ENCODE measurements around the gene RYR3.
A peak's percentile ranks its signal among the peaks of the same experiment; 100 is the strongest.

The RYR3 gene

GRCh38 chr15:33310481-33311311, at the start of gene RYR3:
Gene RYR3 (plus strand): TSS chr15:33310967. CDS start chr15:33311046, 79 bp downstream.
- DNase-seq: no peak

- no peak for DNase-seq
Observed at GRCh38 chr15:33262306-33262705, 48.5 kb upstream of the RYR3 start.

- DNase-seq: no peak
Observed at GRCh38 chr15:33277689-33278088, 33.1 kb upstream of the RYR3 start.

- no peak for DNase-seq
Observed at GRCh38 chr15:33278816-33279612, 31.8 kb upstream of the RYR3 start.

- no peak for DNase-seq
Observed at GRCh38 chr15:33279613-33280205, 31.1 kb upstream of the RYR3 start.

- no peak for DNase-seq
Observed at GRCh38 chr15:33282226-33283020, 28.3 kb upstream of the RYR3 start.

GRCh38 chr15:33283576-33283975, 27.2 kb upstream of the RYR3 start:
- no peak for DNase-seq

- DNase-seq: no peak
Observed at GRCh38 chr15:33284336-33284735, 26.4 kb upstream of the RYR3 start.

- peak; percentile 60 for DNase-seq
Observed at GRCh38 chr15:33292717-33293307, 18.0 kb upstream of the RYR3 start.

- no peak for DNase-seq
Observed at GRCh38 chr15:33293713-33294334, 16.9 kb upstream of the RYR3 start.

GRCh38 chr15:33296050-33296449, 14.7 kb upstream of the RYR3 start:
- DNase-seq: no peak

GRCh38 chr15:33296856-33297255, 13.9 kb upstream of the RYR3 start:
- no peak for DNase-seq

- no peak for DNase-seq
Observed at GRCh38 chr15:33298631-33299030, 12.1 kb upstream of the RYR3 start.

- DNase-seq: no peak
Observed at GRCh38 chr15:33304924-33305323, 5.8 kb upstream of the RYR3 start.

GRCh38 chr15:33309602-33310276, 1.0 kb upstream of the RYR3 start:
- peak; percentile 7 for DNase-seq

- no peak for DNase-seq
Observed at GRCh38 chr15:33311312-33311971, 675 bp downstream of the RYR3 start.

GRCh38 chr15:33313491-33313890, 2.7 kb downstream of the RYR3 start:
- no peak for DNase-seq

- no peak for DNase-seq
Observed at GRCh38 chr15:33314069-33314468, 3.3 kb downstream of the RYR3 start.

GRCh38 chr15:33315044-33315443, 4.3 kb downstream of the RYR3 start:
- DNase-seq: no peak

- no peak for DNase-seq
Observed at GRCh38 chr15:33317896-33318295, 7.1 kb downstream of the RYR3 start.

GRCh38 chr15:33320017-33320416, 9.2 kb downstream of the RYR3 start:
- DNase-seq: no peak

Data from activated CD4-positive, alpha-beta T cell treated with anti-CD3 and anti-CD28 coated beads, Interleukin-2, Interleukin-6, amounts not matched to agents 100 ng/mL and 50 ng/mL, durations not matched to agents 16 hours and 8 hours (primary cell).